A549 treated with Mapracorat at 1 μM for 4 hours (cell line): ENCODE results near the gene PRRC1. TPM values are rescaled to one million over a fixed set of nuclear protein-coding genes. Genes with fewer than 3 reads are reported as not detected.

Source experiments
- total RNA-seq: library from RNA; stranded (reverse); fragments of 200-300 nt; extraction: Qiagen RNA extraction; gene quantifications from 5 replicates; pipeline ENCODE4 v1.2.3, GENCODE V29; 2022

Gene PRRC1
- total RNA-seq = 44.0 to 55.2 TPM (median 48.4 TPM) in 5 replicates

DNA sequence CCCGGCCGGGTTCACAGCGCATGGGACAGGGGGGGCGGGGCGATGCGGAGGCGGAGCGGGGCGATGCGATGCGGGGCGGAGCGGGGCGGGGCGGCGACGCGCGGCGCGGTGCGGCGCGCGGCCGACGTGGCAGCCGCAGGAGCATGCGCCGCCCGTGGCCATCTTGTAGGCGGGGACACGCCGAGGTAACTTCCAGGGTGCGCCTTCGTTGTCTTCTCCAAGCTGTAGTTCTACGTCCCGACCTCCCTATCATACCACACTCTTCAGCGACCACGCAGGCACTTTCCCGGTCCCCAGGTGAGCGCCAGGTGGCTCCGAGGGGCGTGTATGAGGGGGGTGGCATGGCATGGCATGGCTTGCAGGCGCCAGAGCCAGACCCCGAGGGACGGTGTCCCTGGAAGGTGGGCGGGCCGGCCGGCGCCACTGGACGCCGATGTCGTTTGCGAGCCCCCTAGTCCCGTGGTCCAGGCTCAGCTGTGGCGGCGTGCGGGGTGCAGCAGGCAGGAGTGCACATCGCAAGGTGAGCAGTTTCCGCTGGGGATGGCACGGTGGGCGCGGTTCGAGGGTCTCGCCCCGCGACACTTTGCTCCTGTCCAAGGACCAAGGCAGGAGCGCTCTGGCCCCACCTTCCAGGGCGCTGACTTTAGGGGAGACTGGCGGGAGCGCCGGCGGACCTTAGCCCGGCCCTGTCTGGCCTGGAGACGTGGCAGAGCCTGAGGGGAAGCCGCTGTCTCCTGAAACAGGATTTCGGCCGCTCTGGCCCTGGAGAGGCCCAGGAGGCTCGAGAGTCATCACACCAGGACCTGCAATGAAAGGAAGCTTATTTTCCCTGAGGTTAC is at the start of gene PRRC1:
TSS of gene PRRC1 (plus strand) at position 161 of the 839 bp plus-strand sequence. CDS start 5,840 bp downstream, outside the sequence.

Other genes with a start within 250 kb of the PRRC1 start
- not detected in 5 replicates for gene MEGF10, start 226.8 kb upstream of the PRRC1 start, total RNA-seq
- not detected in 5 replicates for gene CTXN3, start 131.4 kb downstream of the PRRC1 start, total RNA-seq
- gene CCDC192, start 185.8 kb downstream of the PRRC1 start, total RNA-seq = not detected in 5 replicates